GM23338 (cell line): ENCODE results near the gene PODN. TPM values are rescaled to one million over a fixed set of nuclear protein-coding genes. Genes with fewer than 3 reads are reported as not detected.

Experiments
- ATAC-seq: fragments of 200-7000 bp; cut with Tn5 transposase; 3 replicates; pipeline ENCODE4 v1.9.1; 2020
- DNase-seq: peaks from one replicate; pipeline ENCODE4 v3.0.0-alpha.2; 2015; ENCODE audit warnings: low spot score
- H2AFZ ChIP-seq: fragments of 200-600 bp; sonication (generic); 2 replicates; pipeline ENCODE4 v1.8.0; 2016; ENCODE audit warnings: antibody characterized with exemption, mild to moderate bottlenecking, moderate library complexity
- H3F3A ChIP-seq: fragments of 200-600 bp; sonication (generic); replicated peaks from 2 replicates; pipeline ENCODE4 v1.8.0; 2017; ENCODE audit warnings: antibody characterized with exemption, mixed run types, low read depth
- H3K27ac ChIP-seq: fragments of 200-600 bp; sonication (generic); 2 replicates; pipeline ENCODE4 v1.6.1; 2016; ENCODE audit warnings: low read depth
- H3K27me3 ChIP-seq: fragments of 200-600 bp; sonication (generic); 2 replicates; pipeline ENCODE4 v1.8.0; 2016; ENCODE audit warnings: mild to moderate bottlenecking, mixed run types, moderate library complexity; ENCODE audit not compliant: insufficient read depth
- H3K36me3 ChIP-seq: fragments of 200-600 bp; sonication (generic); 2 replicates; pipeline ENCODE4 v1.8.0; 2016; ENCODE audit warnings: mild to moderate bottlenecking; ENCODE audit not compliant: insufficient read depth
- H3K4me1 ChIP-seq: fragments of 200-600 bp; sonication (generic); 2 replicates; pipeline ENCODE4 v1.8.0; 2016; ENCODE audit warnings: mild to moderate bottlenecking, moderate library complexity; ENCODE audit not compliant: insufficient read depth
- H3K4me2 ChIP-seq: fragments of 200-600 bp; sonication (generic); 2 replicates; pipeline ENCODE4 v1.7.1; 2017; ENCODE audit warnings: mixed run types
- H3K4me3 ChIP-seq: fragments of 200-600 bp; sonication (generic); 2 replicates; pipeline ENCODE4 v1.6.1; 2016; ENCODE audit warnings: mixed run types
- H3K79me2 ChIP-seq: fragments of 200-600 bp; sonication (generic); replicated peaks from 2 replicates; pipeline ENCODE4 v1.8.0; 2017; ENCODE audit warnings: mild to moderate bottlenecking; ENCODE audit not compliant: insufficient read depth
- H3K9me2 ChIP-seq: fragments of 200-600 bp; sonication (generic); 2 replicates; pipeline ENCODE4 v1.8.0; 2017; ENCODE audit not compliant: insufficient read depth
- H4K20me1 ChIP-seq: fragments of 200-600 bp; sonication (generic); replicated peaks from 2 replicates; pipeline ENCODE4 v1.8.0; 2017; ENCODE audit warnings: mild to moderate bottlenecking; ENCODE audit not compliant: insufficient read depth
- H3K27ac Mint-ChIP-seq: 2 replicates; pipeline ENCODE4 v1.8.0; 2020; ENCODE audit warnings: inconsistent platforms, mild to moderate bottlenecking, moderate library complexity, mixed read lengths
- H3K27me3 Mint-ChIP-seq: 3 replicates; pipeline ENCODE4 v1.8.0; 2022; ENCODE audit warnings: low read depth, mild to moderate bottlenecking, moderate library complexity, mixed read lengths, inconsistent platforms; ENCODE audit not compliant: insufficient read depth, poor library complexity
- H3K36me3 Mint-ChIP-seq: 3 replicates; pipeline ENCODE4 v1.8.0; 2021; ENCODE audit warnings: low read depth, mild to moderate bottlenecking, inconsistent platforms, moderate library complexity, mixed read lengths
- H3K4me1 Mint-ChIP-seq: 3 replicates; pipeline ENCODE4 v1.8.0; 2020; ENCODE audit warnings: mild to moderate bottlenecking, inconsistent platforms, mixed read lengths
- H3K4me3 Mint-ChIP-seq: 3 replicates; pipeline ENCODE4 v1.8.0; 2021; ENCODE audit warnings: moderate library complexity, mild to moderate bottlenecking, inconsistent platforms, mixed read lengths
- H3K9me3 Mint-ChIP-seq: 3 replicates; pipeline ENCODE4 v1.8.0; 2020; ENCODE audit warnings: moderate library complexity, mild to moderate bottlenecking, inconsistent platforms, mixed read lengths
- CREB1 ChIP-seq: fragments of 250-450 bp; sonication (Bioruptor Pico); IDR thresholded peaks from 2 replicates; pipeline ENCODE4 v1.5.0; 2020; ENCODE audit warnings: low read depth, mild to moderate bottlenecking, moderate library complexity
- CTCF ChIP-seq, 2 experiments: fragments of 200-600 bp in 1 of 2; sonication (generic) in 1 of 2; conservative IDR thresholded peaks; 2 replicates each; pipeline versions ENCODE4 v1.5.1 to v1.6.1; 2016 to 2017; ENCODE audit warnings: antibody characterized with exemption in 2 of 2, low read depth in 2 of 2, mild to moderate bottlenecking in 2 of 2, moderate library complexity in 1 of 2
- ETS1 ChIP-seq: IDR thresholded peaks from 2 replicates; pipeline ENCODE4 v1.6.1; 2016; ENCODE audit warnings: antibody characterized with exemption
- EZH2 ChIP-seq: fragments of 200-600 bp; sonication (generic); IDR thresholded peaks from one replicate; pipeline ENCODE4 v1.8.0; 2017; ENCODE audit warnings: antibody characterized with exemption, mild to moderate bottlenecking, low read depth; ENCODE audit not compliant: unreplicated experiment
- EZH2phosphoT487 ChIP-seq: fragments of 200-600 bp; sonication (generic); IDR thresholded peaks from one replicate; pipeline ENCODE4 v1.8.1; 2018; ENCODE audit warnings: antibody characterized with exemption; ENCODE audit not compliant: unreplicated experiment
- JUNB ChIP-seq: IDR thresholded peaks from one replicate; pipeline ENCODE4 v1.6.1; 2016; ENCODE audit warnings: antibody characterized with exemption; ENCODE audit not compliant: unreplicated experiment
- NANOG ChIP-seq: IDR thresholded peaks from 2 replicates; pipeline ENCODE4 v1.6.1; 2016; ENCODE audit warnings: antibody characterized with exemption, borderline replicate concordance
- POLR2AphosphoS5 ChIP-seq: IDR thresholded peaks from 2 replicates; pipeline ENCODE4 v1.6.1; 2016; ENCODE audit warnings: antibody characterized with exemption, low read depth
- REST ChIP-seq: IDR thresholded peaks from one replicate; pipeline ENCODE4 v1.6.1; 2018; ENCODE audit warnings: antibody characterized with exemption; ENCODE audit not compliant: unreplicated experiment
- STAT1 ChIP-seq: IDR thresholded peaks from one replicate; pipeline ENCODE4 v1.6.1; 2016; ENCODE audit warnings: antibody characterized with exemption; ENCODE audit not compliant: unreplicated experiment
- ZNF114 ChIP-seq: fragments of 250-450 bp; sonication (Bioruptor Pico); IDR thresholded peaks from 2 replicates; pipeline ENCODE4 v1.5.0; 2020; ENCODE audit warnings: mild to moderate bottlenecking, moderate library complexity
- ZNF331 ChIP-seq: fragments of 250-450 bp; sonication (Bioruptor Pico); IDR thresholded peaks from 2 replicates; pipeline ENCODE4 v1.5.0; 2020; ENCODE audit warnings: low read depth, mild to moderate bottlenecking, moderate library complexity
- ZNF462 ChIP-seq: fragments of 250-450 bp; sonication (Bioruptor Pico); IDR thresholded peaks from 2 replicates; pipeline ENCODE4 v1.5.0; 2020; ENCODE audit warnings: mild to moderate bottlenecking, moderate library complexity
- polyA plus RNA-seq: library from polyadenylated mRNA; unstranded; fragments of >200 nt; fragmentation: Nextera tagmentation; extraction: Ambion mirVana; gene quantifications from 2 replicates; pipeline ENCODE4 v1.2.1, GENCODE V29; 2016
- total RNA-seq: library from RNA; depleted of rRNA; stranded (reverse); fragments of >200 nt; shearing (Covaris generic); gene quantifications from 2 replicates; pipeline ENCODE4 v1.2.3, GENCODE V29; 2014

The PODN gene
- total and polyA plus RNA-seq, 2 experiments from 2014 or later: 0.16 to 0.24 TPM

GRCh38 chr1:53112861-53113260 lies 50.8 kb downstream of the PODN start:
- Histone ChIP-seq H3K9me2 (no peaks in the 10 kb centered on the region), H3K4me1 (peaks cover 15% of the 10 kb centered on the region), H3K27ac (no peak overlapping the region), H3F3A (no peaks in the 10 kb centered on the region), H2AFZ (no peak overlapping the region), H3K27me3 (no peaks in the 10 kb centered on the region), H3K4me3 (no peak overlapping the region), H4K20me1 (no peaks in the 10 kb centered on the region), H3K36me3 (no peaks in the 10 kb centered on the region), H3K79me2 (no peaks in the 10 kb centered on the region), H3K4me2 (no peak overlapping the region)
- ATAC-seq: no peak
- Mint-ChIP-seq H3K36me3 (no peaks in the 10 kb centered on the region; the same call in 2 of the 3 replicates), H3K4me1 (peaks cover 36% of the 10 kb centered on the region), H3K27ac (no peak overlapping the region), H3K4me3 (no peak overlapping the region), H3K9me3 (0 out of 3 replicates have a peak, but pooled peaks cover 5% of the 10 kb centered on the region), H3K27me3 (peaks cover 9% of the 10 kb centered on the region)
- no peak for DNase-seq
- TF ChIP-seq EZH2phosphoT487: no peak
- TF ChIP-seq JUNB: no peak
- TF ChIP-seq STAT1: no peak
- TF ChIP-seq ZNF462 (CRISPR knock-in tag): no peak
- TF ChIP-seq ZNF114 (CRISPR knock-in tag): no peak
- no peak for TF ChIP-seq POLR2AphosphoS5
- TF ChIP-seq CTCF (conservative IDR thresholded peaks at IDR 0.05; ENCODE audit: low read depth in 2 of 2): no peak
- no peak for TF ChIP-seq ZNF331 (CRISPR knock-in tag)
- TF ChIP-seq ETS1: no peak
- no peak for TF ChIP-seq CREB1
- TF ChIP-seq EZH2: no peak
- no peak for TF ChIP-seq REST
- TF ChIP-seq NANOG: no peak
